GM21717 (cell line): ENCODE data around the gene BACE2.

Experiments
- ATAC-seq: cut with Tn5 transposase; IDR thresholded peaks from one replicate; pipeline ENCODE4 v1.9.1; 2021; ENCODE audit warnings: mild to moderate bottlenecking, moderate library complexity; ENCODE audit not compliant: unreplicated experiment

The BACE2 gene

DNA sequence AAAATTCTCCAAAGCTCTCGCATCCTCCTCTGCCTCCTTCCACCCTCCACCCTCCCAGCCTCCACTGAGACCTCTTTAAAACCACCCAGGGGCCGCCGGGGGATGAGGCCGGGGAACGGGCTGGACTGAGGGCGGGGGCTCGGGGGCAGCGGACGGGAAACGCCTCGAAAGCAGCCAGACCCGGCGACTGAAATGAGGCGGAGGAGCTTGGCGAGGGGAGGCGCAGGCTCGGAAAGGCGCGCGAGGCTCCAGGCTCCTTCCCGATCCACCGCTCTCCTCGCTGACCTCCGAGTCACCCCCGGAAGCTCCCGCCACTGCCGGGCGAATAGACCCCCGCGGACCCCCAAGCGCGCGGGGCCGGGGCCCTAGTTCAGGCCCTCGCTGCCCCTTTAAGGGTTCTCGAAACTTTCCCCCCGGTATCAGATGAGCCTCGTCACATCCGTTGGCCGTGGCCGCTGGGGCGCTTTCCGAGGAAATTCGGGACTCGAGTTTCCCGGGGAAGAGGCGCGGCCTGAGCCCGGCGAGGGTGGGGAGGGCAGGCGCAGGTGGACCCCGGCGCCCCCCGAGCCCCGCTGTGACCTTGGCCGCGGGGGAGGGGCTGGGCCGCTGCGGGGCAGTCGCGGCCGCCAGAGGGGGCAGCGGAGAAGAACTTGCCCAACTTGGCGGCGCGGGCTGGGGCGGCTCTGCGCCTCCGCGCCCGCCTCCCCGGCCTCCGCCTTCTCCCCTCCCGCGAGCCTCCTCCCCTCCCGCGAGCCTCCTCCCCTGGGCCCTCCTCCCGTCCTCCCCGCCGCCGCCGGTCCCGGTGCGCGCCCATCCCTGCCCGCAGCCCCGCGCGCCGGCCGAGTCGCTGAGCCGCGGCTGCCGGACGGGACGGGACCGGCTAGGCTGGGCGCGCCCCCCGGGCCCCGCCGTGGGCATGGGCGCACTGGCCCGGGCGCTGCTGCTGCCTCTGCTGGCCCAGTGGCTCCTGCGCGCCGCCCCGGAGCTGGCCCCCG lies at the start of gene BACE2:
TSS of gene BACE2 (plus strand) at position 813 of the 995 bp plus-strand sequence. CDS start at position 917, 104 bp downstream.
- ATAC-seq = no peak

DNA sequence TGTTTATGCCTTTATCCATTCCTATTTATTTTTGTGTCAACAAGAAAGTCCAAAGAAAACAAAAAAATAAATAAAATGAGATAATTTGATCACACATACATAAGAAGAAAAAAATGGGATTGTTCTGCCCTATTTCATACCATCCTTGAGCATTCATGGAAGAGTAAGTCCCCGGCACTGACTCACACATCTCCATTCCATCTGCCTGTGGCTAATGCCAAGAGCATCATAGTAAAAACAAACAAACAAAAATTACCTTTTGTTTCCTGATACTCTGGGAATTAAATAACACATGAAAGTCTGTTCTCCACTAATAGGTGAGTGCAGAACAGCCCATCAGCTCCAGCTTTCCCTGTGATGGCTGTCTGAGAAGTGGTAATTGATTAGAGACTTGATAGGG lies 48.1 kb upstream of the BACE2 start:
- ATAC-seq = no peak

DNA sequence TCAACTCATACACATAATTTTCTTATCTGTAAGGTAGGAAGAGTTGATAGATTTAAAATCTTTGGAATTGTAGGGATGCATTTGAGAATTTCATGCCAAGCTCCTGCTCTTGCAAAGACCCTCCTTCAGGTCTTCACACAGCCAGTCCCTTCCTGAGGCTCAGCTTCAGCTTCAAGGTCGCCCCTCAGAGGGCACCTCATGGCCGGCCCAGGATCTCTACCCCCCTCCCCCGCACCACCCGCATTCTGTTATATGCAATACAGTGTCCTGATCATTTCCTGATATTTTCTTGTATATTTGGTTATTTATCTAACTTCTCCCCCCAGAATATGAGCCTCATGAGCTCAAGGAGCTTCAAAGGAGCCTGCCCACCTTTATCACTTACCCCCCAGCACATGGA lies 47.0 kb upstream of the BACE2 start:
- no peak for ATAC-seq

DNA sequence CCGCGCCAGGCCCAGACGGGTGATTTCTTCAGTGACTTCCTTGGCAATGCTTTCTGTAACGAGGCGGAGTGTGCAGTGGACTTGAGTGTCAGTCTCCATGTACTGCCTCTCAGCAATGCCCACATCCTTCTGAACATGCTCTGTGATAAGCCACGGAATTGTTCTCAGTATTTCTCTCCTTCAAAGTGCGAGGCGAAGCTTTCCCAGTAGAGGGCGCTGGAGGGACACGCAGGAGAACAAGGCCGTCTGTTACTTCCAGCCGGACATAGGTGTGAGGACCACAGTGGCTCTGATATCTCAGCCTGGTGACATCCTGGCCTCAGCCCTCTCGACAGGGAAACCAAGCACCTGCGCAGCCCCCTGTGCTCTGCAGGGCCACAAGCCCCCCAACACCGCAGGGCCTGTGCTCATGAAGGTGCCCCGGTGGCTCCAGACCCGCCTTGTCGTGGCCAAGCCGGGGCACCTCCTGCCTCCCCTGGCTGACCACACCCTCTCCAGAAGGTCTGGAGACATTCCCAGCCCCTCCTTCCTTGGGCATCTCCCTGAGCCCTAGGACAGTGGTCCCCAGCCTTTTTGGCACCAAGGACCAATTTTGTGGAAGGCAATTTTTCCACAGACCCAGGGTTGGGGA lies 46.1 kb upstream of the BACE2 start:
- no peak for ATAC-seq

DNA sequence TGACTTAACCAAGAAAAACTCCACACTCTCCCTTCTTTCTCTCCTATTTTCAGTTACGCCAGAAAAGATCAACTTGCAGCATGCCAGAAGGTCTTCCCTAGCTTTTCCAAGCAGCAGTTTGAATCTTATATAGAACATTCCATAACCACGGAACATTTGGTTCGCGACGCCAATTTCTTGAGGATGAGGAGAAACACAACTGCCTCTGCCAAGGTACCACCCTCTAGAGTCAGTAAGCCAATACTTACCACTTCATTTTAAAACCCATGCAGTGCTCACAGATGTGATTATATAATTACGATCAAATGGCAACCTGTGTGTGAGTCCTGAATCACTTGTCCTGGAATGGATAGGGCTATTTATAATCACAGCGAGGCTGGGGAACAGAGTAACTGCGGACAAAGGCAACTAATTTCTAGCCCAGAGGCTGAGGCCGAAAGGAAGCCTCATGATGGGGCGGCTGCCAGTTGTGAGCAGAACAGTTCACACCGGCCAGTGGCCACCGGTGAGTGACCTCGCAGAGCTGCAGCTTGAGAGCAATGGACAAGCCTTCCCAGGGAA lies 43.2 kb upstream of the BACE2 start:
- ATAC-seq = no peak

DNA sequence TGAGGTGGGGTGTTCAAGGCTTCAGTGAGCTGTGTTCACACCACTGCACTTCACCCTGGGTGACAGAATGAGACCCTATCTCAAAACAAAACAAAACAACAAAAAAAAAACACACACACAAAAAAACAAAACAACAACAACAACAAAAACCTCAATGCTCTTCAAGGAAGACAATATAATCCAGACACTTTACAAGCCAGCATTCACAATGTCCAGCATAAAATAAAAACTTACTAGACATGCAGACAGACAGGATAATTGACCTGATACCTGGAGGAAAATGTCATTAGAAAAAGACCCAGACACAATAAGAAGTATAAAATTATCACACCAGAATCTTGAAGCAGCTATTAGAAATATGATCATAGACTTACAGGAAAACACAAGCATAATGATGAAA lies 39.0 kb upstream of the BACE2 start:
- ATAC-seq = no peak

DNA sequence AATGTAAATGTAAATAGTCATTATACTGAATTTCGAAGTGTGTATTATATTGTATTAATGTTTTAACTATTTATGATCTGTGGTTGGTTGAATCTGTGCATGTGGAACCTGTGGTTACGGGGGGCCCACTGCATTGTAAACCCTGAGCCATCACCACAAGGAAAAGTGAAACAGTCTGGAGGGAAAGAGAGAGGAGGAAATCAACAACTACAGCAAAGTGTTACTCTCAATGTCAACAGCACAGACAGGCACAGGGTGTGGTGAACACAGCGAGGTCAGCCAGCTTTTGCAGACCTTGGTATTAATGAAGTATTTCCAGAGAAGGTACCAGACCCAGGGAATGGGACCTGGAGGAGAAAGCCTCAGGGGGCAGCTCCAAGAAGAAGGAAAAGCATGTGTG lies 37.1 kb upstream of the BACE2 start:
- no peak for ATAC-seq

DNA sequence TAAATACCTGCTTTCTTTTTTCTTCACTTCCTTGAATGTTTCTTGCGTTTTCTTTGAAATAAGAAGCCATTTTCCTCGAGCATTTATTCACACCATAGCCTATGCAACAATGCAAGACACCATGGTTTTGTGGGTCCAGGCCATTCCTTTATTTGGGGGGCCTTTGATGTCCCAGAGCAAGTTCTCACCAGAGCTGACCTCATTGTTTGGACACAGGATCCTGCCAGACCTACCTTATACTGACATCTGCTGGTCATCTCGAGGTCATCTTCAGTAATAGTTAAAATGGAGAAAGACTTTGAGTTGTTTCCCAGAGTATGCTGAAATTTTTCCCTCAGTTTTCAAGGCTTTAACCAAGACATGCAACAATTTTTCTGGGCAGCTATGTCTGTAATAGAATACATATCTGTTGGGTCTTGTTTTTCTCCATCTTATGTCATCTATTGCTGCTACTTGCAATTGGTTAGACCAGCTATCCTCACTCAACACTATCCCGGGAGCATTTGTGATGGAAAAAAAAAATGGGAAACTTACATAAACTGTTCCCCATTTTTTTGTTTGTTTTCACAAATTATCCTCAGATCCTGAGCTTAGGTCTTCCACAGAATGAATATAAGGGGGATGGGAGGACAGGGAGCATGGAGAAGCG lies 34.0 kb upstream of the BACE2 start:
- no peak for ATAC-seq

DNA sequence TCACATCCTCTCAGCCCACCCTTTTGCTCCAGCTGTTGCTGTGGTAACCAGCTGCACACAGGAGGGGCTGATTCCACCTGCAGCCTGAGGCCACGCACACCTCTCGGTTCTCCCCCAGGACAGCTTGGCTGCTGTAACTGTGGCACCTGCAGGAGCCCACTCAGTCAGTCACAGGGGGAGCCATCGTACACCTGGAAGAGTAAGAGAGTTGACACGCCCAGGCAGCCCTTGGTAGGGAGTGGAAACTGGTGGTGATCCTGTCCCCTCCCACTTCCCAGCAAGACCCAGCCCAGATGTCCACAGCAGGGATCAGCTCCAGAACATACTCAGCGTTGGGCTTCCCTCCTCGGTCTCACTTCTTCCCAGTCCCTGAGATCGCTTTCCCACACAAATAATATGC lies 32.2 kb upstream of the BACE2 start:
- no peak for ATAC-seq

DNA sequence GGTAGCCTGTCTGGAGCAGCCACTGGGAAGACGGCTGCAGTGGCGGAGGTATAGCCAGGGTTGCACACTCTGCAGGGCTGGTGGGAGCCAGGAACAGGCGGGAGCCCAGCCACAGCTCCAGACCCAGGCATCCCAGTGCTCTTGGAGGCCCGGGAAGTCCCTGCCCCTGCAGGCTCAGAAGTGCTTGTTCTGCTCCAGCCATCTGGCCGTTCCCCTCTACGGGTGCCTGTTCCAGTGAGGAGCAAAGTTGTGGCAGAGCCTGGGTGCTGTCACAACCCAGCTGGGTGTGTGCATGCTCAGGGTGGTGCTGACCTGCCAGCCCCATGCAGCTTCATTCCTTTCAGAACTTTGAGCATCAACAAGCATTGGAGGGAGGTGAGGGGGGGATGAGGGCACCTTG lies 31.7 kb upstream of the BACE2 start:
- ATAC-seq = no peak

DNA sequence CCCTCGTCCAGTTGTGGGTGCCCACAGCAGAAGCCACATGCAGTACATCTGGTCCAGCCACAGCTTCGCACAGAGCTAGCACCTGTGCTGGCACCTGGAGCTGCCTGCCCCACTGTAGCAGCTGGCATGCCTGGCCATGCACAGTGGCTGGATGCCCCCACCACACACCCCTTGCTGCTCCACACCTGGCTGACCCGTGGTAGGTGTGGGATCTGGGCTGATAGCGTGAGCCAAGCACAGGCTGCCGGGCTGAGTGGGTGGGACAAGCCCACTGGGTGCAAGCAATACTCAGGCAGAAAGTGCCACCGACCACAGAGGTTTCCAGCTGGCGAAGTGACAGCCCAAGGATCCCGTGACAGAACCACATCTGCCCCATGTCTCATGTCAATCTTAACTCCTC lies 30.6 kb upstream of the BACE2 start:
- no peak for ATAC-seq

DNA sequence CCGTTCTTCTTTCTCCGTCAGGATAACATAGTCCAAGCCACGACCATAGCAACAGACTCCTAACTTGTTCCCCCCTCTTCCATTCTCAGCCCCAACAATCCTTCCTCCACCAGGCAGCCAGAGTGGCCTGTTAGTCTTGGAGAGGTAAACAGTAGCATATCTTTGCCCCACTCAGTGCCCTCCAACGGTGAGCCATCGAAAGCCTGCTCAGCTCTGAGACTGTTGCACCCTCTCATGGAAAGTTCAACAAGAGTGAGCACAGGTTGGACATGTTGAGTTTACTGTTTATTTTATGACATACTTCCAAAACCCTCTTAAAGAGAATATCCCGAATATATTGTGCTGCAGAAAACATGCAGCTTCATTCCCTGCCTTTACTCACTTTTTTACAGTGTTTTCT lies 30.1 kb upstream of the BACE2 start:
- no peak for ATAC-seq

DNA sequence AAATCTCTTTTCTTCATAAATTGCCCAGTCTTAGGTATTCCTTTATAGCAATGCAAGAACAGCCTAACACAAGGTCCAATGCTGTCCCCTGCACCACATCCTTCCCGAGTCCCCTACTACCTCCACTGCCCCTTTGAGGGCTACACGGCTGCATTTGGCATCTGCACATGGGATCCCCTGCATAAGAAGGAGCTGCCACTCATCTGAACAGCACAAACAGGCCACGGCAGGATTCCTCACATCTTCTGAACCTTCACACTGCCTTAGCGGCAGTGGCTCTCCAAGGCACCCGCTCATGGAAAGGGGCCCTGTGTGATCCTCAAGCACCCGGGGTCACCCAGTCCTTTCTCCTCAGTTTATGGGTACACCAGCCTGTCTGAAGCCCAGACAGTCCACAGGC lies 29.2 kb upstream of the BACE2 start:
- no peak for ATAC-seq

DNA sequence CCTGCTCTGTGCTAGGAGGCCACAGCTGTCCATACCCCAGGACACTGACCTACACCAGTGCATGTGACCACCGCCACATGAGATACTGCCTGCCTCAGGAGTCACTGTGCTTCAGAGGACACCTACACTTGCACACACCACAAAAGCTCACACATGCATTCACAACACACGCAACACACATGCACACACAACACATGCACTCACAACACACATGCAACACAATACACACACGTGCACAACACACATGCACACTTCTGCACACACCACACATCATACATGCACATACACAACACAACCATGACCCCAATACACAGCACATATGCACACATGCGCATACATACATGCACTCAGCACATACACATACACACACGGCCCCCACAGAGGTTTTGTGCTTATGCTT lies 28.7 kb upstream of the BACE2 start:
- ATAC-seq = no peak

DNA sequence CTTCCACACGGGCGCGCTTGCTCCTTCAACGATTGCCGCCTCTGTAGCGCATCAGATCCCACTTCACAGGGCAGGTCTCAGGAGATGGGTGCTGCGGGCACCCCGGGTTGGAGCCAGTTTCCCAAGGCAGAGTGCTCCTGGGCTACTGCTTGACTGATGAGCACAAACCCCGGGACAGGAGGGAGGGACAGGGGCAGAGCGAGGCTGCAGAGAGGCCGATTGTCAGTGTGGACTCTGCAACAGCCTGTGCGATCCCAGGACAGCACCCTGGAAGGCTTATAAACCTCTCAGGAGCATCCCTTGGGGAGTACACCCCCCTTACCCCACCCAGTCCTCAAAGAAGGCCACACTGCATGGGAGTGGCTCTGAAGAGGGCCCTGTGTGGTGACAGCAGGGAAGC lies 28.0 kb upstream of the BACE2 start:
- no peak for ATAC-seq

DNA sequence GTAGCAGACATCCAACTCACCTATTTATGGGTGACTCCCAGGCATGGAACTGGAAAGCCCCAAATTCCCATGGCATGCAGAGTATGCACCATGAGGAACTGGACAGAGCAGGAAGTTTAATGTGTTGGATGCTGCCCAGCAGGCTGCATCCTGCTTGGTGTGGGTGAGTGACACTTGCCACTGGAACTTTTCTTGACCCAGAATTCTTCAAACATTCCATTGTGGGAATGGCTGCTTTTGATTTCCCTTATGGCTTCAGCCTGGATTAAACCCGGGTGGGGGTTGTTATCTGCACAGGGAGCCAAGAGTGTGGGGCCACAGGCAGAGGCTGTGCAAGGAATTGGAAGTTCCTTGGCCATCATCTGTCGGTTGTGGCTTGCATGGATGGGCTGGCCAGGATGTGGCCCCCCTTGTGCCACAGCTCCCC lies 26.9 kb upstream of the BACE2 start:
- ATAC-seq = no peak

DNA sequence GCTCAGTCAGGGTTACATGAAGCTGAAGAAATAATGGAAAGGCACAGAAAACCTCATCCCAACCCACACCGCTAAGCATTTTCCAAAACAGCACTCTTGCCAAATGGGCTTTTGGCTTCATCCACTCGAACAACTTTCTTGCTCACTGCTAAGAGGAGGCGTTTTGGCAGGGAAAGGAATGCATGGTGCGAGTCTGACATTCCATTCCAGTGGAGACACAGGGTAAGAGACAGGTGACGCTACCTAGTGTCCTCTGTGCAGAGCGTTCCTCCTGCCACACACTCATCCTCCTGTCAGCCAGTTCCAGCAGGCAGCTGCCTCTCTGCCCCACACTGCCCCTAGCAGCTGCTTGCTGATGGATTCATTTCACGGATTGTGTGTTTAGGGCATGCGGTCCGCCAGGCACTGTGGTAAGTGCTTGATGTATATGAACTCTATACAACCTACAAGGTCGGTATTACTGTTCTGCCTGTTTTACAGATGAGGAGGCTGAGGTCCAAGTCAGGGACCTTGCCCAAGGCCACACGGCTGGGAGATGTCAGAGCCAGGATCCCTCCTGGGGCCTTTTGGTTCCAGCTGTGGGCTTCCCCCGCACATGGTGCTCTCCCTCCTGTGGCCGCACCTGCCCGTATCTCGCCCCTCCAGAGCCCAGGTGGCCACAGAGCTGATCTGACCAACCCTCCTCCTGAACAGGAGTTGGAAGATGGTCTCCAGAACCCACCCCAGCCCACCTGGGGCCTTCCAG lies 25.7 kb upstream of the BACE2 start:
- no peak for ATAC-seq

DNA sequence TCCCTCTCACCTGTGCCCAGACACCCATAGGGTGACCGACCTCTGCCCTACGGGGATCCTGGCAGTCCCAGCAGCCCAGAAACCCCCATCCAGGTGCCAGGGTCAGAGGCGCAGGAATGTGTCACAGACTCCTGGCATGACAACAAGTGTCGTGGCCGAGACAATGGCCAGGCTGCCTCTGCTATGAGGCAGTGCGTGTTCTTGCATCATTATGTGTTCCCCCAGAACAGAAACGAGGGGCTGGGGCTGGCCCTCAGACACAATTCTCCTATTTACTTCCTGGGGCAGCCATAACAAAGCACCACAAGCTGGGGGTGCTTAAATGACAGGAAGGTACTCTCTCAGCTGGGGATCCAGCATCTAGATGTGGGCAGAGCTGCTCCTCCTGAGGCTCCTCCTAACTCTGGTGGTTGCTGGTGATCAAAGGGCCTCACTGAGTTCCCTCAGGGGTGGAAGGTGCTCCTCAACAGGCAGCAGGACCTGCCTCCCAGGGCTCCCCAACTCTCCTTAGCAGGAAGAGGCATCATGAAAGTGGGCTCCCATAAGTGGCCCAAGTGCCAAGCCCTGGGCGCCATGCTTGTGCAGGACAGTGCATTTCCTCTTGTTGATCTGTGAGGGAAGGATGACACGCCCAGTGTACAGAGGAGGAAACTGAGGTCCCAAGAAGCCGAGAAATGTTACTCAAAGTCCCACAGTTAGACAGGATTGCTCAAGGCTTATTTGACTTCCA lies 24.2 kb upstream of the BACE2 start:
- ATAC-seq = no peak

DNA sequence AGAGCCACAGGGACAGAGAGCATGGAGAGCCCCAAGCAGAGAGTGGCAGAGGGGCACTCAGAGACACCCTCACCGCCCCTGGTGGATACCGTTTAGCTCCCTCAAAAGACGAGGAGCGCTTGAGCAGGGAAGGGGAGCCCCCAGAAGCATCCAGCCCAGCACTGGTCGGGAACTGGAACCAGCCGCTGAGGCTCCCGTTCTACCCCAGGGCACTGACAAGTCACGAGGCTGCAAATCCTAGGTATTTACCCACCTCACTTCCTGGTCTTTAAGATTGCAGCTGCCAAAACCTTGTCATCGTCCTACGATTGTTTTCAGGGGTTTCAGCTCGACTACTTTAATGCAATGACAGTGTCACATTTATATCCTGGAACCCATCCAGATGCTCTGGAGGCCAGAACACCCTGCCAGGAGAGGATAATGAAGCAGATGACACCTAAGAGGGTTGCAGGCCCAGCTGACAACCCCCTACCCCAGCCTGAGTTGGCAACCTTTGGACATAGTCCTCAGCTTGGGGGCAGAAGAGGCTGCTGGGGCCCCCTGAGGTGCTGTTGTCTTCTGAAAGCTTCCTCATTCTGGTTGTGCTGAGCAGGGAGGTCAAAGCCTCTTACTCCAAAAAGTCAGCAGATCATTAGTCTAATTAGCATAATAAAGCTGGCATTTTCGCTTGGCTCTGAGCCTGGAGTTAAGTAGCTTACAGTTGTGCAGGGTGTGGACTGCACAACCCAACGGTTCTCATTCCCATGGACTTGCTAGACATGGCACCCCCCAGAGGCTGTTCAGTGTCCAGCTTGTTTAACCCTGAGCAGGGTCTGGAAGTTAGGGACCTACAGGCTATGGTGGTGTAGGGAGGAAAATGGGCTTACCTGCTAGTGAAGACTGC lies 20.6 kb upstream of the BACE2 start:
- ATAC-seq = no peak
